LHCN-M2 (cell line): ENCODE results near the gene IRGM. TPM values are rescaled to one million over a fixed set of nuclear protein-coding genes. Genes with fewer than 3 reads are reported as not detected.

Source experiments
- DNase-seq: peaks from one replicate; pipeline ENCODE4 v3.0.0-alpha.2; 2012; ENCODE audit warnings: low read depth
- total RNA-seq: library from RNA; depleted of rRNA; stranded (reverse); fragments of >200 nt; gene quantifications from 2 replicates; pipeline ENCODE4 v1.2.3, GENCODE V29; 2014; rRNA removed

Gene IRGM
- total RNA-seq, 1 experiment from 2014 or later, result 0.57 TPM

- no peak for DNase-seq
These were observed 49.4 kb downstream of the IRGM start for GRCh38 chr5:150895431-150896428.

Other genes with a start within 250 kb of the IRGM start
- 1.5 and 1.9 TPM in 2 replicates for gene SYNPO, start 205.9 kb upstream of the IRGM start, total RNA-seq
- under 0.01 and 0.06 TPM in 2 replicates for gene MYOZ3, start 185.3 kb upstream of the IRGM start, total RNA-seq
- gene RBM22, start 145.5 kb upstream of the IRGM start, total RNA-seq, result 30.5 and 35.6 TPM in 2 replicates
- gene DCTN4, start 87.5 kb upstream of the IRGM start, total RNA-seq, result 92.2 and 103 TPM in 2 replicates
- gene SMIM3, start 67.8 kb upstream of the IRGM start, total RNA-seq, result 234 and 236 TPM in 2 replicates
- gene ZNF300, start 58.5 kb downstream of the IRGM start, total RNA-seq, result 6.6 and 7.2 TPM in 2 replicates
- gene GPX3, start 174.1 kb downstream of the IRGM start, total RNA-seq, result 1.0 and 7.3 TPM in 2 replicates
- gene TNIP1, start 234.5 kb downstream of the IRGM start, total RNA-seq, result 151 and 186 TPM in 2 replicates